ENCODE results near the gene TPCN1.

Gene TPCN1

DNA sequence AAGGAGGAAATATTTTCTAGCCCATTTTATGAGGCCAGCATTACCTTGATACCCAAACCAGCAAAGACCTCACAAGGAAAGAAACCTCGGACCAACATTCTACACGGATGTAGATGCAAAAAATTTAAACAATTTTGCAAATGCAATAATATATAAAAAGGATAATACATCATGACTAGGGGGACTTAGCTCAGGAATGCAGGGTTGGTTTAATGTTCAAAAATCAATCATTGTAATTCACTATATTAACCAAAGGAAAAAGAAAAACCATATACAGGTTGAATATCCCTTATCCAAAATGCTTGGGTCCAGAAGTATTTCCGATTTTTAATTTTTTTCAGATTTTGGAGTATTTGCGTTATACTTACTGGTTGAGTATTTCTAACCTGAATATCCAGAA, 33.0 kb downstream of the TPCN1 start:
- in situ Hi-C loops (cut with MboI; ENCODE audit: low sequenced_read_pairs): no loop called here

DNA sequence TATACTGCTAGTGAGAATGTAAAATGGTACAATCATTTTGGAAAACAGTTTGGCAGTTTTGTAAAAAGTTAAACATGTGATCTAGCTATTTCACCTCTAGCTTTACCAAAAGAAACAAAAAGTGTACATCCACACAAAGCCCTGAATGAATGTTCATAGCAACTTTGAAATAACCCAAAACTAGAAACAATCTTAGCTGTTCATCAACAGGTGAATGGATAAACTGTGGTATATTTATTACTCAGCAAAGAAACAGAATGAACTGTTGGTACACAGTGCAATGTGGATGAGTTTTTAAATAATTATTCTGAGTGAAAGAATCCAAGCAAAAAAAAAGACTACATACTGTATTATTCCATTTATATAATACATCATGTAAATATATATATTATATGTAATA, 36.3 kb downstream of the TPCN1 start:
- in situ Hi-C loops (cut with MboI; ENCODE audit: low sequenced_read_pairs): loop anchor here (5.0 kb wide), 1 partner anchor 35 kb away; no protein-coding TSS in a partner anchor

DNA sequence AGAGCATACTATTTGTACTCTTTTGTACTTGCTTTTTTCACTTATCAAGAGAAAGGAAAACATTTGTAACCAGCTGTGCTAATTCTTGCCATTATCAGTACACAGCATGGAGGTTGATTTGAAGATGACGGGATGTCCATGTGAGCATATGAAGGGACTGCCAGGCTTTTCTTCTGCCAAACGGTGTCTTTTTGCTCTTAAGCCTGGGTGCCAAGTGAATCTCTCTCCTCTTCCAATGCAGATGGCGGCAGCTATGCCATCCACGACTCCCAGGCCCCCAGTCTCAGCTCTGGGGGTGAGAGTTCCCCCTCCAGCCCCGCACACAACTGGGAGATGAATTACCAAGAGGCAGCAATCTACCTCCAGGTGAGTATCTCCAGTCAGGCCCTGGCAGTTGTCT, 38.9 kb downstream of the TPCN1 start:
- in situ Hi-C loops (cut with MboI; ENCODE audit: low sequenced_read_pairs): no loop called here

DNA sequence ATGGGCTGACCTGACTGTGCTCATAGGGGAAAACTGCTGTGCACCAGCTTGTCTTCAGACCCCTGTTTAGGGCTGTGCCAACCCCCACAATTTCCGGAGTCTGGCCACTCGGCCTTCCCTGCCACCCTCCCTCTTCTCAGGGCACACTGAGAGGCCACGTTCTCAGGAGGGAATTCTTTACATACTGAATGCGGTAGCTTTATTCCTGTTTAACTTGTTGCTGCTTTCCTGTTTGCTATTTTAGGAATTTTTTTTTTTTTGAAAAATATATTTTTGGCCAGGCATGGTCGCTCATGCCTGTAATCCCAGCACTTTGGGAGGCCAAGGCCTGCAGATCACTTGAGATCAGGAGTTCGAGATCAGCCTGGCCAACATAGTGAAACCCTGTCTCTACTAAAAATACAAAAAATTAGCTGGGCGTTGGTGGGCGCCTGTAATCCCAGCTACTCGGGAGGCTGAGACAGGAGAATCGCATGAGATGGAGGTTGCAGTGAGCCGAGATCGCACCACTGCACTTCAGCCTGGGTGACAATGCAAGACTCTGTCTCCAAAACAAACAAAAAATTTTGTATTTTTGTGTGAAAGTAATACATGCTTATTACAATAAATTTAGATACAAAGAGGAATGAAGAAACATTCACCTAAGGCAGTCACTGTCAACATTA, 39.5 kb downstream of the TPCN1 start:
- in situ Hi-C loops (cut with MboI; ENCODE audit: low sequenced_read_pairs): no loop called here

GRCh38 chr12:113261847-113262470, 40.7 kb downstream of the TPCN1 start:
- in situ Hi-C loops (cut with MboI; ENCODE audit: low sequenced_read_pairs): no loop called here

DNA sequence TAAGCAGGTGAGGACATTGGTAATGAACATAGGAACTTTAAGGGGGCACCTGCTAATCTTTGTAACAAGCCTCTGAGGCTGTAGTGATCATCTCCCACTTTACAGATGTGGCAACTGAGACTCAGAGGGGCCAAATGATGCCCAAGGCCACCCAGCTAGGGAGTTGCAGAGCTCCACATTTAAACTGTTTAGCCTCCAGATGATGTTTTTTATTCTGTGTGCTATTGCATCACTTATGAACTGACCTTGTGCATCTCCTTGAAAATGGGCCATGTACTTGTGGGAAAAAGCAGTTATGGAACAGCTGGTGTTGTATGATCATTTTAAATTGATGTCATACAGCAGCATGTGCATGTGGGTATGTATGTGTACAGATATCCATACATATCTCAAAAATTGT, 41.4 kb downstream of the TPCN1 start:
- in situ Hi-C loops (cut with MboI; ENCODE audit: low sequenced_read_pairs): no loop called here

GRCh38 chr12:113263431-113263963, 42.2 kb downstream of the TPCN1 start:
- in situ Hi-C loops (cut with MboI; ENCODE audit: low sequenced_read_pairs): no loop called here

GRCh38 chr12:113266106-113266895, 45.0 kb downstream of the TPCN1 start:
- in situ Hi-C loops (cut with MboI; ENCODE audit: low sequenced_read_pairs): no loop called here

DNA sequence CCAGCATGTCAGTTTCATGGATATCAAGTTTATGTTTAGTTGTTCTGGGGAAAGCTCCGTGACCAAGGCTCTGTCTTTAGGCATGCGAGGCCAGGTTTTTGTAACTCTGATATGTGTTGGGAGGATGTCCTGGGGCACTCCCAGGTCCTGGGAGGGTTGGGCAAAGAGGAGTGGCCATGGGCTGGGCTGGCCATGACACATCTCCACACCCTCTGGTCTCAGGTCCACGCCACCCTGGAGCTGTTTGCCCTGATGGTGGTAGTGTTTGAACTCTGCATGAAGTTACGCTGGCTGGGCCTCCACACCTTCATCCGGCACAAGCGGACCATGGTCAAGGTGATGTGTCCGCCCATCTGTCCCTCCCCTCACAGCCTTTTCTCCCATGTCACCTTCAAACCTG, 46.4 kb downstream of the TPCN1 start:
- in situ Hi-C loops (cut with MboI; ENCODE audit: low sequenced_read_pairs): no loop called here

- in situ Hi-C loops (cut with MboI; ENCODE audit: low sequenced_read_pairs): no loop called here
Measured at GRCh38 chr12:113268136-113268535, 46.9 kb downstream of the TPCN1 start.

DNA sequence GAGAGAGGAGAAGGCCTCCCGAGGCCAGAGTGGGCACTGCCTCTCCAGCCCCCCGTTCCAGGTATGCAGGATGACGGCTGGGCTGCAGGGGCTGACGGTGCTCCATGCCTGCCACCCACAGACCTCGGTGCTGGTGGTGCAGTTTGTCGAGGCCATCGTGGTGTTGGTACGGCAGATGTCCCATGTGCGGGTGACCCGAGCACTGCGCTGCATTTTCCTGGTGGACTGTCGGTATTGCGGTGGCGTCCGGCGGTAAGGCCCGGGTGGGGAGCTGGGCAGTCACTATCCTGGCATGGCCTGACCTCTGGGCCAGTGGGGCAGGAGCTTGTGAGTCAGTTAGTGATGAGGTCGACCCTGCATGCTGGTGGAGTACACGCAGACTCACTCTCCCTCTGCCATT, 47.4 kb downstream of the TPCN1 start:
- in situ Hi-C loops (cut with MboI; ENCODE audit: low sequenced_read_pairs): no loop called here

- in situ Hi-C loops (cut with MboI; ENCODE audit: low sequenced_read_pairs): no loop called here
Measured at GRCh38 chr12:113269257-113269943, 48.1 kb downstream of the TPCN1 start.

GRCh38 chr12:113270709-113271009, 49.4 kb downstream of the TPCN1 start:
- in situ Hi-C loops (cut with MboI; ENCODE audit: low sequenced_read_pairs): no loop called here

DNA sequence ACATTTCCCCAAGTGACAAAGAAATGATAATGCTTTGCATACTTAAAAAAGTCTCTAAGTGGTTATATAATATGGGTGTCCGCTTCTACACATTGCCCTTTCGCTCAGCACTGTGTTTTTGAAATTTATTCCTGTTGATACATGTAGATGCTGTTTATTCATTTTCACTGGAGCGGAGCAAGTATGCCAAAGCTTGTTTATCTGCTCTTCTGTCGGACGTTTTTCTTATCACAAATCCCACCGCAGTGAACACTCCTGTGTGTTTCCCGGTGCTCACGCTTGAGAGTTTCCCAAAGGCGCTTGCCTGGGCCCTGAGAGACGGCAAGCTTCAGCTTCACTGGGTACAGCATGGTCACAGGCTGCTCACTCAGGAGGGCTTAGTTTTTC, 50.2 kb downstream of the TPCN1 start:
- in situ Hi-C loops (cut with MboI; ENCODE audit: low sequenced_read_pairs): no loop called here

GRCh38 chr12:113271853-113272561, 50.7 kb downstream of the TPCN1 start:
- in situ Hi-C loops (cut with MboI; ENCODE audit: low sequenced_read_pairs): no loop called here

GRCh38 chr12:113273053-113273725, 51.9 kb downstream of the TPCN1 start:
- in situ Hi-C loops (cut with MboI; ENCODE audit: low sequenced_read_pairs): no loop called here

DNA sequence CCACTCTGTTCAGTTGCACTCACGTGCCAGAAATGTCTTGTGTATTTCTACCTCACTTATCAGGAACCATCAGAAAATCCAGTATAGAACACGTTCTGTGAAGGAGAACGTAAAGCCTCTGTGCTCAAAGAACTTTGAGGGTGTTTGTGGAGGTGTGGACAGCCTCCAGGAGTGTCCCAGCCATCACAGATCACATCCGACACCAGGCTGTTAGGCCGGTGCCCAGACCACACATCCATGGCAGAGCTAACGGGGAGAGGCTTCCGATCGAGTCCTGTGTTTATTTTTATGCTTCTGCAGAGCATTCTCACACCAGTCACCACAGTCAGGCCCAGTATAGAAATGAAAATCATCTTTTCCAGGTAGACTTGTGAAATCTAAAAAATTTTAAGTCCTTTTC, 53.6 kb downstream of the TPCN1 start:
- in situ Hi-C loops (cut with MboI; ENCODE audit: low sequenced_read_pairs): no loop called here

DNA sequence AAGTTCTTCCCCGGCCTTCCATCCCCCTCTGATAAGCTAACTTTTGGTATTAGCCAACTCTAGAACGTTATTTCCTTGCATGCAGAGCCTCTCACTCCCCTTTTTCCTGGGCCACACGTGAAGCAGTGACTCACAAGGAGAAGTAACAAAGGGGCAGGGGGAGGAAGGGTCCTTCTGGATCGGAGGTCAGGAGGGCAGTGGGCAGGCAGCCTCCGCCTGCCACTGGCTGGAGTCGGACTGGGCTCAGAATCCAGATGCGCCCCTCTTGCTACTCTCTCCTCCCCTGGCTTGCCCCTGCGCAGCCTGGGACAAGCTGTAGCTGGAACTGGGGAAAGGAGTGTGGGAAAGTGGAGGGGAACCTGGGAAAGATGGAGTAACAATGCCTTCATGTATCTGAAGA, 55.0 kb downstream of the TPCN1 start:
- in situ Hi-C loops (cut with MboI; ENCODE audit: low sequenced_read_pairs): no loop called here

DNA sequence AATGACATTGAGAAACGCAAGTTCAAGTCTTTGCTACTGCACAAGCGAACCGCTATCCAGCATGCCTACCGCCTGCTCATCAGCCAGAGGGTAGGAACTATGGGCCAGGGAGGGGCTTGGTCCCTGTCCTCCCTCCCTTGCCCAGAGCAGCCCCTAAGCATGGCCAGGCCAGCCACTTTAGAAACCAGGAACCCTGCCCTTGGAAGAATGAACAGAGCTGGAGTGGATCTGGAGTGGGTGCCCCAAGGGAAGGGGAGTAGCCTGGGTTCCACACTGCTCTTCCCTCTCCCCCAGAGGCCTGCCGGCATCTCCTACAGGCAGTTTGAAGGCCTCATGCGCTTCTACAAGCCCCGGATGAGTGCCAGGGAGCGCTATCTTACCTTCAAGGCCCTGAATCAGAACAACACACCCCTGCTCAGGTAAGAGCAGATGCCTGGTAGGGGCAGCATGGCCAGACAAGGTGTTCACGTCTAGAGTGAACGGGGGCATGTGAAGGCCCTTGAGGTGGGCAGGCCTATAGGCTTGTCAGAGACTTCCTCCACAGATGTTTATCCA, 55.8 kb downstream of the TPCN1 start:
- in situ Hi-C loops (cut with MboI; ENCODE audit: low sequenced_read_pairs): no loop called here

DNA sequence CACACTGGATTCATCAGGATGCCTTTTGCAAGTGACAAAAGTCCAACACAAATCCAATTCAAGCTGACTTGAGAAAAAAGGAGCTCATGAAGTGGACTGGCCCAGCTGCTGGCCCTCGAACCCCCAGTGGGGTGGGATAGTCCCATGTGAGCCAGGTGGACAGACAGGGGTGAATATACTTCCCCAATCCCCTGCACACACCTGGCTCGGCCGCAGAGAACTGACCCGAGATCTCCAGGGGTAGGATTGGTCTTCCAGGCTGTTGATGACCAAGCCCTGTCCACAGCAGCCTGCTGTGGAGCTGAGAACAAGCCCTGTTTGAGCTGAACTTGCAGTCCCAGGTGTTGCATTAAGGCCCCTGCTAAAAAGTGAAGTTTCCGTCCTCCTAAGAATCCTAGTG, 56.2 kb downstream of the TPCN1 start:
- in situ Hi-C loops (cut with MboI; ENCODE audit: low sequenced_read_pairs): no loop called here
